ENCODE measurements around the gene BCAT1.
"Not testable (repeated sequence)": the region's sequence is repeated elsewhere in the genome, so short reads cannot be mapped to it uniquely, and the experiment has no call there.

BCAT1 gene

DNA sequence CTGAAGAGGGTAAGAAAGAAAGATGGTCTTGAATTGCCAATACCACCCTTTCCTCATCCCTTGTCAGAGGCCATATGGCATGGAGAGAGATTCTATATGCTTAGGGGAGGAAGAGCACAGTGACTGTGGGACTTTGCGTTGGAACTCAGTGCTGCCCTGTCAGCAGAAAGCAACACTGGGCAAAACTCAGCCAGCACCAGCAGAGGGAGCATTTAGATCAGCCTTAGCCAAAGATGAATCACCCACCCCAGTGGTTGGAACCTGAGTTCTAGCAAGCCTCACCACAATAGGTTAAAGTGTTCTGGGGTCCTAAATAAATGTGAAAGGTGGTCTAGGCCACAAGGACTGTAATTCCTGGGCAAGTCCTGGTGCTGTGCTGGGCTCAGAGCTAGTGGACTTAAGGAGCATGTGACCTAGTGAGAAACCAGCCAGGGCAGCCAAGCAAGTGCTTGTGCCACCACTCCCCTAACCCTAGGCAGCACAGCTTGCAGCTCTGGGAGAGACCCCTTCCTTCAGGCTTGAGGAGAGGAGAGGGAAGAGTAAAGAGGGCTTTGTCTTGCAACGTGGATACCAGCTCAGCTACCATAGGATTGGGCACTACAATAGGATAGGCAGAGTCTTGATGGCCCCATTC lies 11.4 kb upstream of the BCAT1 start:
- DNase-seq (ENCODE audit: low spot score): no peak

DNA sequence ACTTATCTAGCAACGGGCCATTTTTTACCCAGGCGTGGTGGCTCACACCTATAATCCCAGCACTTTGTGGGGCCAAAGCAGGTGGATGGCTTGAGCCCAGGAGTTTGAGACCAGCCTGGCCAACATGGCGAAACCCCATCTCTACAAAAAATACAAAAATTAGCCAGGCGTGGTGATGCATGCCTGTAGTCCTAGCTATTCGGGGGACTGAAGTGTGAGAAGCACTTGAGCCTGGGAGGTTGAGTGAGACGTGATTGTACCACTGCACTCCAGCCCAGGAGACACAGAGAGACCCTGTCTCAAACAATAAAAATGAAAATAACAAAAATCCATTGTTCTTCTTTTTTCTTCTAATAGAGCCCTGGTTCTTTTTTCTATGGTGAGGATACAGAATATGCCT lies 7.5 kb upstream of the BCAT1 start:
- DNase-seq (ENCODE audit: low spot score): not testable (repeated sequence)

DNA sequence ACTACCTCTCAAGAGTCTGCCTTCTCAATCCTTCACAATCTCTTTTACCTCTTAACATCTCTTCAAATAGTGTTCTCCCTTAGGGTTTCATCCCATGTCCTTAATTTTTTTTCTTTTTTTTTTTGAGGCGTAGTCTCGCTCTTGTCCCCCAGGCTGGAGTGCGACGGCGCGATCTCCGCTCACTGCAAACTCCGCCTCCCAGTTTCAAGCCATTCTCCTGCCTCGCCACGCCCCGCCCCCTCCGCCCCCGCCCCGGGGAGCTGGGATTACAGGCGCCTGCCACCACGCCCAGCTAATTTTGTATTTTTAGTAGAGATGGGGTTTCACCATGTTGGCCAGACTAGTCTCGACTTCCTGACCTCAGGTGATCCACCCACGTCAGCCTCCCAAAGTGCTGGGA lies 7.0 kb upstream of the BCAT1 start:
- no peak for DNase-seq (ENCODE audit: low spot score)

DNA sequence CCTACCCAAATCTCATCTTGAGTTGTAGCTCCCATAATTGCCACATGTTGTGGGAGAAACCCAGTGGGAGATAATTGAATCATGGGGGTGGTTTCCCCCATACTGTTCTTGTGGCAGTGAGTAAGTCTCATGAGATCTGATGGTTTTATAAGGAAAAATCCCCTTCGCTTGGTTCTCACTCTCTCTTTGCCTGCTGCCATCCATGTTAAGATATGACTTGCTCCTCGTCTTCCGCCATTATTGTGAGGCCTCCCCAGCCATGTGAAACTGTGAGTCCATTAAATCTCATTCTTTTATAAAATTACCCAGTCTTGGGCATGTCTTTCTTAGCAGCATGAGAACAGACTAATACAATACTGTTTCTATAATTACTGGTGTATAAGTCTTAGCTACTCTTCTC lies 6.5 kb upstream of the BCAT1 start:
- no peak for DNase-seq (ENCODE audit: low spot score)

DNA sequence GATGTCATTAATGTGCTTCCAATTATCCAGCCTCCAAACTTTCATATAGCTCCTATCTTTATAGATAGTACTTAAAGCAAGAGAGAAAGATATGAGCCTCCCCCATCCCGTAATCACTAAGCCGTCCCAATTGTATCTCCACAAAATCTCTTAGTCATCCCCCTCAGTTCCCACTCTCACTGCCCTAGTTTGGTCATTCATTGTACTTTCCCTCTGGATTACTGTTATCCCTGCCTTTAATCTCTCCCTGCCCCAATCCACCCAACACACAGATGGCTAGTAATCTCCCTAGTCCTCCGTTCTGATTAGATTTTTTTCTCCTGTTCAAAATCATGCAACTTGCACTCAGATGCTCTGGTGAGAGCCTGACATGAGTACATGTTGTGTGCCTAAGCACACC lies 5.4 kb upstream of the BCAT1 start:
- no peak for DNase-seq (ENCODE audit: low spot score)

DNA sequence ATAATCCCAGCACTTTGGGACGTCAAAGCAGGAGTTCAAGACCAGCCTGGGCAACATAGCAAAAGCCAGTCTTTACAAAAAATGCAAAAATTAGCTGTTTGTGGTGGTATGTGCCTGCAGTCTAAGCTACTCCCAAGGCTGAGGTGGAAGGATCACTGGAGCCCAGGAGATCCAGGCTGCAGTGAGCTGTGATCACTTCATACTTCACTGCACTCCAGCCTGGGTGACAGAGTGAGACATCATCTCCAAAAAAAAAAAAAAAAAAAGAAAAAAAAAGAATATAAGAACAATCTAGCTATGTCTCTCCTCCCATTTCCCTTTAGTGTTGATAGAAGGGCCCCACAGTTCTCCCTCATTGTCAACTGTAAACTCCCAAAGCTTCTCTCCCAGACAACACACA lies 3.5 kb upstream of the BCAT1 start:
- DNase-seq (ENCODE audit: low spot score): no peak

DNA sequence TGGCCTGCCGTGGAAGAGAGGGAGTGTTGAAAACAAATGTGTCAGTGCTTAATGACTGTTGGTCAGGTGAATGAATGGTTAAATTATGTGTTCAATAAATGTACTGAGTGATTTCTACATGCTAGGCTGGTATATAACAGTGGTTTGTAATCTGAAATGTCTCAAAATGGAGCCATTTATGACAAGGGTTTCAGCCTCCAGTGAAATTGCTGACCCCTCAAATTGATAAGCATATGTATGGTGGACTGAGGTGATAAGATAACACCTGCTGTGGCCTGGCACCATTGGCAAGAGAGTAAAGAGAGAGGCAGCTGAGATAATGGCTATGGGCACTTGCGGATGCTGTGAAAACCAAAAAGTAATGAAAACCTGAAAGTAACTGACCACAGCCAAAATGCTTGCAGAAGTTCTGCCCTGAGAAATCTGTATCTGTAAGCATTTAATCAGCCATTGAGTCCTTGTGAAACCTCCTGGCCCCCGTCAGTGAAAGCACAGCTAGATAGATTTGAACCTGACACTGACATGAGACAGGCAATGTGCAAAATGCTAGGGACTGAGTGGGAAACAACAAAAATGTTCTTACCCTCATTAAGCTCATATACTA lies 1.4 kb upstream of the BCAT1 start:
- no peak for DNase-seq (ENCODE audit: low spot score)

DNA sequence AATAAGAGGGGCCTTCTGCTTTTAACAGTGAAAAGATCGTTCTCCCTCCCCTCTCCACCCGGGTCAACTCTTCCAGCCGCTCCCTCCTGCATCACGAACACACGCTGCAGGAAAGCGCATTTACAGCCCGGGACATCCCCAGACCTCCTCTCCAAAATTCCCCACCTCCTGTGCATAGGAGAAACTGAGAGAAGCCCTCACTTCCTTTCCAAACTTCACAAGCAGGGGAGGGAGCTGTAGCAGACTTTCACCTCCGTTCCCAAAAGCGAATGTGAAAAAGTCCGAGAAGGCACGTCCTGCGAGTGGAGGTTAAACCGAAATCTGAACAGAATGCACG lies 513 bp downstream of the BCAT1 start:
- no peak for DNase-seq (ENCODE audit: low spot score)

DNA sequence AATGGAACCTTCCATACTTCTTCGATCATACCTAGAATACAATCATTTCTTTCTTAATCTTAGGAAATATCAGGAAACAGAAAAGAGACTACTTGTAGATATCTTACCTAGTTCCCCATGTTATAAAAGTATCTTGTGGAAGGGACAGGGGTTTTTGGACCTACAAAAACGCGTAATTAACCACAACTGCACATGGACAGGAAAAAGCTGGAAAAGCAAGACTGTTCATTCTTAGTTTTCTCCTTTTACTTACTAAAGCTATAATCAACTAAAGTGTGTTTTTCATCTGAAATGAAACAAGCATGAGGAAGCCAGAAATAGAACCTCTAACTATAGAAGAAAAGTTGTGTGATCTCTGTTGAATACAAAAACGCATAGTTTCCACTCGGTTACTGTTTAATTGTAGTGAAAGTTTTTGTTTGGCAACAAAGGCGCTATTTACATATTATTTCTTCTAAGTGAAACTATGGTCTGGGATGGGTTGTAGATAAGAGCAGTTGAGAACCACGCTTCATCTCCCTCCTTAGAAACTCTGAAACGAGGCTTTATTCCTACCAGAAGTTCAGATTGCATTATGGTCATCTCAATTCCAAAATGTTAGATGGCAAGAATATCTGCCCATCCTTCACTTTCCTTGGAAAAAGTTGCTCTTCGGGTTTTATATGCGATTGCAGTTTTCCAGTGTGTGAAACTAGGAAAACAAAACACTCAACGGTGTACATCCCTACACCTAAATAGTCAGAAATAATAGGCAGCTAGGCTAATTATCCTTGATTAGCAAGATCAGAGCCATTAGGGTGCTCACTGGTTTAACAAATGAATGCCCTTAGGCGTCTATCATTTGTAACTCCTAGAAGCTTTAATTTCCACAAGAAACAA lies 1.1 kb downstream of the BCAT1 start:
- no peak for DNase-seq (ENCODE audit: low spot score)

DNA sequence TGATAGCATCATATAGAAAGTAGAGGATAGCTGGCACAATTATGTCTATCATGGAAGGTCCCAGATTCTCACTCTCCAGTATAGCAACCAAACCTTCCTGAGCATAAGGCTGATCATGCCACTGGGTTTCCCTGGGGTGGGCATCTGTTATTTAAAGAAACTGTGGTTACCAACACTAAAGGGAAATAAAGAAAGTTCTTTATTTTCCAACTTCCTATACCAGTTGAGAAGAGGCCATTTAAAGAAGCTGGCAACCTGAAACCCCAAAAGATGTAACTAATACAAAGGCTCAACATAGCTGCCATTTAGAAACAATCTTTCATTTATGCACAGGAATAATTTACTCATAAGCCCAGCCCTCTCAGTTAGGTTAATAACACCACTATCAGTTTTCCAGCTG lies 3.1 kb downstream of the BCAT1 start:
- DNase-seq (ENCODE audit: low spot score): no peak

DNA sequence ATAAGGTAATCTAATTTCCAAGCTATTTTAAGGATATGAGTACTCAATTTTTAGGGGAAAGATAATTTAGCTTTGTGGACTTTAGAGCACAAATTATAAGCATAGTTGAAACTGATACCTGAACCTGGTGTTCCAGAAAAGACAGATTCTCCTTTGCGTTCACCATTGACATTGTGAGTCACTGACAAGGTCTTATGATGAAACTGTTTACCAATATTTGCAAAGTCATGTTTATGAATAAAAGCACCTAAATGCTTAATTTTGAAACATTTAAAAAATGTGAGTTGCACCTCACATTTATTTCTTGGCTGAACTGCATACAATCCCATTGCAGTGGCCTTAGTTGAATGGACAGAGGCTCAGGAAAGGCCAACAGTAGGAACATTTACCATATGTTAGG lies 3.9 kb downstream of the BCAT1 start:
- DNase-seq (ENCODE audit: low spot score): no peak

DNA sequence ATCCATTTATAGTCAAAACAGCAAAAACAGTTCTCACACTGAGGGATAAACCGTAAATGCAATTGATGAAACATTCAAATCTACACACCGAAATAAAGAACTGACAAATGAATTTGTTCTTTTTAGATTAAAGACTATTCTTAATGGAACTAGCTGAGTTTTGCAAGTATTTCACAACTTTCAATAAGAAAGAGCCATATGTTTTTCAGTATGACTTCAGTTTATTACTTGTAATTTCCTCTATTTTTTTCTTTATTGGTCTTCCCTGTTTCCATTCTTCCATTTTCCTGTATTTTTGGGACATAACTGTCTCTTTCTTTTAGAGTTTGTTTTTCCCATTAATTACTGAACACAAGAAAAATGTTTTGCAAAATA lies 4.3 kb downstream of the BCAT1 start:
- no peak for DNase-seq (ENCODE audit: low spot score)

DNA sequence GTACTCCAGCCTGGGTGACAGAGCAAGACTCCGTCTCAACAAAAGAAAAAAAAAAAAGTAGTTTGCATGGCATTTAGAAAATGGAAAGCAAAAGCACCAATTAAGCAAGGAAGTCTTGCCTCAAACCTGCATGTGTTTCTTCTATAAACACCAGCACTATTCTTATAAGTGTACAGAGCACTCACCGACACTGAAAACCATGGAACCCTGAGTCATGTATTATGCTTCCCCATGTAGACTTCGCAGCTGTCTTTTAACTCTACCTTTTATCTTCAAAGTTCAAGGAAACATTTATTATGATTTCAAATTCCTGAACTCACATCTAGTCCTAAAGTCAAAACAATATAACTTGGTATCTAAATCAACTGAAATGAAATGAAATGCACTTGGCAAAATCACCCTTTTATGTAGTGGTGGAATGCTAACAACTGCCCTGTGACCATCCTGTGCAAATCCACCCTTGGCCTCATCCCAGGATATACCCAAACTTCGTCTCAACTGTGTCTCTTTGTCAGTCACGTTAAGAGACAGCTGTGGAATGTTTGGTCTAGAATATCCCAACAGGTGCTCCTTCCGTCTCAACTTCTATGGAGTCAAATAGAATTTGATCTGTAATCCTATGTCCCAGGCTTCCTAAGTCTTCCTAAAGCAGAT lies 4.8 kb downstream of the BCAT1 start:
- no peak for DNase-seq (ENCODE audit: low spot score)

DNA sequence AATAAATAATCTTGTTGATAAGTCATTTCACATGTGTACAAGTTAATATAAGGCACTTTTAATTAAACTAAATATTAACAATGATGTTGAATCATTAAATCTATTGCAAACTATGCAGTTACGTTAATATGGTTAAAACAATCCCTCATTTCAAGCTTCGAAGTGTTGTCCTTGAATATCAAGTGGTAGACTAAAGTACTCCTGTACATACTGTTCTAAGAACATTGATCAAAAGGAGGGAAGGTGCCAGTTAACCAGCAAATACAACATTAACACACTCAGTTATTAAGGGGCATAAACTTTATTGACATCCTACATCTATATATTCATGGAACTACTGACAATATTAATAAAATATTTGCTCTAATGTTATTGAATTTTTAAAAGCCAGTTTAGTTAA lies 8.7 kb downstream of the BCAT1 start:
- DNase-seq (ENCODE audit: low spot score): no peak

DNA sequence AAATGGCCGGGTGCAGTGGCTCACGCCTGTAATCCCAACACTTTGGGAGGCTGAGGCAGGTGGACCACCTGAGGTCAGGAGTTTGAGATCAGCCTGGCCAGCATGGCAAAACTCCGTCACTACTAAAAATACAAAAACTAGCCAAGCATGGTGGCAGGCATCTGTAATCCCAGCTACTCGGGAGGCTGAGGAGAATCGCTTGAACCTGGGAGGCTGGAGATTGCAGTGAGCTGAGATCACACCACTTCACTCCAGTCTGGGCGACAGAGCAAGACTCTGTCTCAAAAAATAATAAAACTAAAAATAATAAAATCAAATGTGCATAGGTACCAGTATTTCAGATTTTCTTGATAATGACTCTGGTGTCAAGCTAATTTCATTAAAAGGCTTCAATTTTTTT lies 9.3 kb downstream of the BCAT1 start:
- DNase-seq (ENCODE audit: low spot score): not testable (repeated sequence)

DNA sequence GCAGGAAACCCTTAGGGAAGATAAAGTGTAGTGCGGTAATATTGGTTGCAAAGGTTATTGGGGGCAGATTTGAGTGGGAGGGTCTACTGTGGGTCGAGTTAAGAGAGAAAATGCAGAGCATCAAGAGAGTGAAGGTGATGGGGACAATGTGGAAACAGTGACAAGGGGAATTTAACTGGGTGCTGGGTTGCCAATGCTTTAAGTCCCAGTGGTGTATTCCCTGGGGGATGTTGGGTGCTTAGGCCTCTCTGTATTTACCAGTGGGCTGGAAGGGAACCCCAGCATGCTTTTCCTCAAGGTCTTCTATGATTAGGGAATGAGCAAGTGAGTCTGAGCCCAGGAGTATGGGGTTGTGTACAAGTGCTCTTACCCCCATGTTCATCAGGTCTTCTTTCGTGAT lies 10.6 kb downstream of the BCAT1 start:
- no peak for DNase-seq (ENCODE audit: low spot score)

DNA sequence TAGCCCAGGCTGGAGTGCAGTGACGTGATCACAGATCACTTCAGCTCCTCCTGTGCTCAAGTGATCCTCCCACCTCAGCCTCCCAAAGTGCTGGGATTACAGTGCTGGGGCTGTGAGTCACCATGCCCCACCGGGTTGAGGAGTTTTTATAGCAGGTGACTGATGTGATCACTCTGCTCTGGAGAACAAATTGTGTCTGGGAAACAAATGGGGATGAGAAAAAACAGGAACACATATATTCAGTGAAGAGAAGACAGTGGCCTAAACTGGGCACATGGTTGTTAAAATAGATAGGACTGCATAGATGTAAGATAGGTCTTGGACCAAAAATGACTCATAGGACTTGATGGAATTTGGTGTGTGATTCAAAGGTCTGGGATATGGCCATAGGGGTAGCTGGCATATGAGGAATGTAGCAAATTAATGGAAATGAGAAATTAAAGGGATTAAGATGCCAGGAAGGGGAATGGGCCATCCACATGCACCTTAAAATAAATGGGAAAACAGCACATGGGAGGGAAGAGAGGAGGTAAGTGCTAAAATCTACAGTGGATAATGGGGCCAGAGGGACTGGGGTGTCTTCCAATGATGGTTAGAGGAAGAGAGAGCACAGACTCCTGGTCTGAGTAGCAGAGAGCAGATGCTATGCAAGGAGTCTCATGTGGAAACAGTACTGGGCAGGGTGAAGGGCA lies 11.2 kb downstream of the BCAT1 start:
- DNase-seq (ENCODE audit: low spot score): no peak

DNA sequence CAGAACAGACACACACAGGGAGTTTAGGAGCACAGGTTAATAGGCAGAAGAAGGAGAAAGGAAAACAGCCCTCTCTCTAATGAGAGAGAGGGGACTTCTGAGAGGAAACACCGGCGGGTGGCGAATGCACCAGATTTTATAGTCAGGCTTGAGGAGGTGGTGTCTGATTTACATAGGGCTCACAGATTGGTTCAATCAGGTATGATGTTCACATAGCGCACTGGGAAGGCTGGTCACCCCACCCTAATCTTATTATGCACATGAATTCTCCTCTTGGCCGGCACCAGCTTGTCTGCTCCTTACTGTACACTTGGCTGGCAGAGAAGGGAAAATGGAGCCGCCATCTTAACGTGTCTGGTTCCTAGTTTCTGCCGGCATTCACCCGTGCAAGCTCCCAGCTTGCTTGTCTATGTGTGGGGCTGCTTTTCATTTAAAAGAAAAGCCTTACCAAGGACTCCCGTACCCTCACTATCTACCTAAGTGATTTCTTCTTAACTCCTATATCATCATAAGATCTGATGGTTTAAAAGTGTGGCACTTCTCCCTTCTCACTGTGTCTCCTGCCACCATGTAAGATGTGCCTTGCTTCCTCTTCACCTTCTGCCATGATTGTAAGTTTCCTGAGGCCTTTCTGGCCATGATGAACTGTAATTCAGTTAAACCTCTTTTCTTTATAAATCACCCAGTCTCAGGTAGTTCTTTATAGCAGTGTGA lies 15.1 kb downstream of the BCAT1 start:
- DNase-seq (ENCODE audit: low spot score): no peak

DNA sequence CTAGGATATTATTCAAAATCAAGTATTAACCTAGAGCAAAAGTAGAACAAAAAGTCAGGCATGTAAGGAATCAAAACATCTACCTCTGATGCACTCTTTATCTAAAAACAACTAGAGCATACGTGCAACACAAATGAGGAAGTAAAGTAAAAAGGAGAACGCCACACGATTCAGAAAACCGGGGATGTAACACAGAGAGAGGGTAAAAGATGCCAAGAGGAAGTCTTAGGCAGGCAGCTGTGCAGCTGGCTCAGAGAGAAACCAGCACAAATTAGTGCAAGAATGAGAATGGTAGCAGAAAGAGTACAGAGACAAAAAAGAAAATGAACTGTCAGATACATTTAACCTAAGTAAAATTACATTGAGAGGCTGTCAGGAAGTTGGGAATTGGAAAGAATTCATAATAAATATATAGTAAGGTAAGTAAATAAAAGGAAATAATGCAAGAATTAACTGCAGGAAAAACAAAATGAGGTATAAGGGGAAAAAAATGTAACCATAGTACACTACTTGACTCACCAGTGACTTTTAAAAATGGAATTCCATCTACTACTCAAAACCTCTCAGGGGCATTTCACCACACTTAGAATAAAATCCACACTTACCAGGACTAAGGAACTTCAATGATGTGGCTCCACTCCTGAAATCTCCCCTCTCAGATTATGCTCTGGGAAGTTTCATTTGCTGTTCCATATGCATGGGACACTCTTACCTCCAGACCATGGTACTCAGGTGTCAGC lies 17.1 kb downstream of the BCAT1 start:
- no peak for DNase-seq (ENCODE audit: low spot score)

DNA sequence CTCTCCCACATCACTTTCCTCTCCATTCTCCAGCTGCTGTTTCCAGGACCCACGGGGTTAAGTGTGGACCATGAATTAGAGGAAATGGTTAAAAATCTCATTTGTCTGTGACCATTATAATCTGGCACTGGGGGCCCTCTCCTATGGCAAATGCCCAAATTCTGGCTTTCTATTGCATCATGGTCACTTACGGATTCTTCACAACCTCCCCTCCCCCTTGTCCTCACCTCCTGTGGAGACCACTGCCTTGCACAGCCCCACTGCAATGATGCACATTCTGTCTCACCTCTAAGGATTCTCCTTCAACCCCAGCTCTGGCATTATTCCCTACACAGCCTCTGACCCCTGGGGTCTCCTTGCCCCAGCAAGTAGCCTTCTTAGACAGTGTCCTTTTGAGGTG lies 18.9 kb downstream of the BCAT1 start:
- DNase-seq (ENCODE audit: low spot score): no peak
